SU-DHL-6 (cell line): ENCODE measurements around the gene FZD8.

Experiments
- H2AFZ ChIP-seq: fragments of 200-600 bp; sonication (generic); 2 replicates; pipeline ENCODE4 v1.6.1; 2014; ENCODE audit warnings: low read depth, mild to moderate bottlenecking, moderate library complexity, mixed read lengths, antibody characterized with exemption, low read length; ENCODE audit not compliant: severe bottlenecking
- H3F3A ChIP-seq: fragments of 200-600 bp; shearing (Covaris generic); 2 replicates; pipeline ENCODE4 v1.6.0; 2016; ENCODE audit warnings: antibody characterized with exemption, mild to moderate bottlenecking; ENCODE audit not compliant: insufficient read depth
- H3K27ac ChIP-seq: fragments of 200-600 bp; sonication (generic); 2 replicates; pipeline ENCODE4 v1.5.1; 2016; ENCODE audit warnings: low read depth, mild to moderate bottlenecking, low read length, moderate library complexity, mixed read lengths
- H3K27me3 ChIP-seq: fragments of 200-600 bp; sonication (generic), shearing (Covaris generic); 2 replicates; pipeline ENCODE4 v1.6.0; 2014; ENCODE audit warnings: mild to moderate bottlenecking, low read length
- H3K36me3 ChIP-seq: fragments of 200-600 bp; sonication (generic); 2 replicates; pipeline ENCODE4 v1.6.1; 2014; ENCODE audit warnings: mild to moderate bottlenecking, low read length, mixed read lengths
- H3K4me2 ChIP-seq: fragments of 300-600, 200-600 bp; shearing (Covaris generic), sonication (generic); 2 replicates; pipeline ENCODE4 v1.6.0; 2014; ENCODE audit warnings: low read length, low read depth, mild to moderate bottlenecking; ENCODE audit not compliant: poor library complexity, severe bottlenecking
- H3K4me3 ChIP-seq: fragments of 200-600 bp; sonication (generic); 2 replicates; pipeline ENCODE4 v1.5.1; 2014; ENCODE audit warnings: antibody characterized with exemption, low read length, mild to moderate bottlenecking, mixed read lengths; ENCODE audit not compliant: insufficient read depth, poor library complexity, severe bottlenecking
- H3K79me2 ChIP-seq: fragments of 200-600 bp; sonication (generic); 2 replicates; pipeline ENCODE4 v1.6.1; 2014; ENCODE audit warnings: mild to moderate bottlenecking, low read length, moderate library complexity; ENCODE audit not compliant: insufficient read depth
- H3K9ac ChIP-seq: fragments of 200-600 bp; sonication (generic); 2 replicates; pipeline ENCODE4 v1.7.0; 2014; ENCODE audit warnings: mild to moderate bottlenecking, low read length
- H3K9me2 ChIP-seq: fragments of 200-600 bp; sonication (generic); replicated peaks from 2 replicates; pipeline ENCODE4 v1.6.1; 2014; ENCODE audit warnings: low read length; ENCODE audit not compliant: insufficient read depth
- H3K9me3 ChIP-seq: fragments of 200-600 bp; sonication (generic); 2 replicates; pipeline ENCODE4 v1.6.1; 2014; ENCODE audit warnings: low read length, mixed read lengths; ENCODE audit not compliant: insufficient read depth
- H4K20me1 ChIP-seq: fragments of 200-600 bp; sonication (generic); 2 replicates; pipeline ENCODE4 v1.6.1; 2014; ENCODE audit warnings: low read depth, mild to moderate bottlenecking, antibody characterized with exemption, low read length, moderate library complexity, mixed read lengths
- EZH2phosphoT487 ChIP-seq: fragments of 200-600 bp; sonication (generic), shearing (Covaris generic); conservative IDR thresholded peaks from 2 replicates; pipeline ENCODE4 v1.6.1; 2018; ENCODE audit warnings: mild to moderate bottlenecking, antibody characterized with exemption, low read length, moderate library complexity, mixed read lengths
- TF ChIP-seq, protein P1 (sequence below): fragments of 200-600 bp; sonication (generic); IDR thresholded peaks from one replicate; pipeline ENCODE4 v1.5.1; 2017; ENCODE audit warnings: antibody characterized with exemption, mild to moderate bottlenecking, low read length, moderate library complexity; ENCODE audit not compliant: insufficient read depth, poor library complexity, severe bottlenecking

FZD8 gene

DNA sequence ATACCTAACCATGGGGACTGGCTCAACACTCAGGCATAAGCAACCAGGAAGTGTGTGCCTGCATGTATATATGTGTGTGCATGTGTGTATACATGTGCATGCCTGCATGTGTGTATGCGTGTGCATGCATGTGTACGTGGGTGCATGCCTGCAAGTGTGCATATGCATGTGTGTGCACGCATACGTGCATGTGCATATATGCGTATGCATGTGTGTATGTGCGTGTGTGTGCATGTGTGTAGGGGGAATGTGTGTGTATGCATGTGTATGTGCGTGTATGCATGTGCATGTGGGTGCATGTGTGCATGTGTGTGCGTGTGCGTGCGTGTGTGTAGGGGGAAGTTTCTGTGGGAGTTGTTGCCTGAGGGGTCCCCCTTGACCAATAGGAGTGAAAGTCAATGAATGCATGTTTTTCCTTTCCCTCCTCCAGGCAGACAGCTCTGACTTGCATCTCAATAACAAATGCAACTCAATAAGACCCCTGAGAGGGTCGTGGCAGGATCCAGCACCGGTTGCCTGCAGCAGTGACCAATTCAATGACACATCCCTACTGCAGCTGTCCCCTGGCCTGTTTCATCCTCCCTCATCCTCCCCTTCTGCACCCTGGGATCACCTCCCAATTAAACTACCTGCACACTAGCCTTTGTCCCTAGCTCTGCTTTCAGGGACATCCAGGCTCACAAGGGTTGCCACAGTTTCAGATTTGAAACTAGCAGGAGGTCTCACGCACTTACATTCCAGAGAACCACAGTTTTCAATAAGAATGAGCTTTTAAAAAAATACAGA is 27.0 kb upstream of the FZD8 start:
- Histone ChIP-seq H3K4me2 (no peak overlapping the region), H3K9me3 (no peaks in the 10 kb centered on the region), H3K4me3 (no peak overlapping the region), H4K20me1 (no peaks in the 10 kb centered on the region), H3F3A (no peaks in the 10 kb centered on the region), H3K27ac (no peak overlapping the region), H3K9me2 (no peaks in the 10 kb centered on the region), H3K9ac (no peak overlapping the region), H3K36me3 (no peaks in the 10 kb centered on the region), H3K79me2 (no peaks in the 10 kb centered on the region), H3K27me3 (no peaks in the 10 kb centered on the region), H2AFZ (no peak overlapping the region)
- TF ChIP-seq EZH2phosphoT487 = no peak
- TF ChIP-seq, protein P1, sequence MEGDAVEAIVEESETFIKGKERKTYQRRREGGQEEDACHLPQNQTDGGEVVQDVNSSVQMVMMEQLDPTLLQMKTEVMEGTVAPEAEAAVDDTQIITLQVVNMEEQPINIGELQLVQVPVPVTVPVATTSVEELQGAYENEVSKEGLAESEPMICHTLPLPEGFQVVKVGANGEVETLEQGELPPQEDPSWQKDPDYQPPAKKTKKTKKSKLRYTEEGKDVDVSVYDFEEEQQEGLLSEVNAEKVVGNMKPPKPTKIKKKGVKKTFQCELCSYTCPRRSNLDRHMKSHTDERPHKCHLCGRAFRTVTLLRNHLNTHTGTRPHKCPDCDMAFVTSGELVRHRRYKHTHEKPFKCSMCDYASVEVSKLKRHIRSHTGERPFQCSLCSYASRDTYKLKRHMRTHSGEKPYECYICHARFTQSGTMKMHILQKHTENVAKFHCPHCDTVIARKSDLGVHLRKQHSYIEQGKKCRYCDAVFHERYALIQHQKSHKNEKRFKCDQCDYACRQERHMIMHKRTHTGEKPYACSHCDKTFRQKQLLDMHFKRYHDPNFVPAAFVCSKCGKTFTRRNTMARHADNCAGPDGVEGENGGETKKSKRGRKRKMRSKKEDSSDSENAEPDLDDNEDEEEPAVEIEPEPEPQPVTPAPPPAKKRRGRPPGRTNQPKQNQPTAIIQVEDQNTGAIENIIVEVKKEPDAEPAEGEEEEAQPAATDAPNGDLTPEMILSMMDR = no peak

DNA sequence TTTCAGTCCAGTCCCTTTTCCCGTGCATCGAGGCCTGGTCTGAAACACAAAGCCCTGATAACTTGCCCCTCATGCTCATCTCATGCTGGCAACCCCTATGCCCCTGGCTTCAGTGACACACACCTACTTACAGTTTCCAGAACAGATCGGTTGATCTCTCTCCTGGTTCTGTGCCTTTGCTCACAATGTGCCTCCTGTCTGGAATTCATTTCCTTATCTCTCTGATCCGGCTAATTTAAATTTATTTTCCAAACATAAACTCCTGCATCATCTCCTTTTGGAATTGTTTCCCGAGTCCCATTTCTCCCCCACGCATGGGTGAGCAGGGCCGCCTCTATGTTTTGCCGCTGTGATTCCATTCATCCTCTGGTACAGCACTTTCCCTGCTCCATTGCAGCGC is 25.9 kb upstream of the FZD8 start:
- no peaks in the 10 kb centered on the region for H3K79me2 ChIP-seq
- H3K9me3 ChIP-seq = no peaks in the 10 kb centered on the region
- H3K36me3 ChIP-seq = no peaks in the 10 kb centered on the region
- H3K4me3 ChIP-seq = no peak overlapping the region
- no peak overlapping the region for H3K4me2 ChIP-seq
- H3K9ac ChIP-seq = no peak overlapping the region
- H2AFZ ChIP-seq = no peak overlapping the region
- no peaks in the 10 kb centered on the region for H3K27me3 ChIP-seq
- H3K9me2 ChIP-seq = no peaks in the 10 kb centered on the region
- no peak overlapping the region for H3K27ac ChIP-seq
- no peaks in the 10 kb centered on the region for H4K20me1 ChIP-seq
- no peak for TF ChIP-seq EZH2phosphoT487
- TF ChIP-seq, protein P1 = no peak
- H3F3A ChIP-seq = no peaks in the 10 kb centered on the region

DNA sequence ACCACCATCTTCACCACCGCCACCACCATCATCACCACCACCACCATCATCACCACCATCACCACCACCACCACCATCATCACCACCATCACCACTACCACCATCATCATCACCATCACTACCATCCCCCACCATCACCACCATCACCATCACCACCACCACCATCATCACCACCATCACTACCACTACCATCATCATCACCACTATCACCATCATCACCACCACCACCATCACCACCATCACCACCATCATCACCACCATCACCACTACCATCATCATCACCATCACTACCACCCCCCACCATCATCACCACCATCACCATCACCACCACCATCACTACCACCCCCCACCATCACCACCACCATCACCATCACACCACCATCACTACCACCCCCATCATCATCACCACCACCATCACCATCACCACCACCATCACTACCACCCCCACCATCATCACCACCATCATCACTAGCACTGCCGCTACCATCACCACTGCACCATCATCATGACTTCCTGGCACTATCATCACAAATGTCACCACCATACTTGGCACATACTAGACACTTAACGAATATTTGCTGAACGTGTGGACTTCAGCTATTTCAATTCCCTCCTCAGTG is 25.3 kb upstream of the FZD8 start:
- H4K20me1 ChIP-seq = no peaks in the 10 kb centered on the region
- no peak overlapping the region for H3K9ac ChIP-seq
- H3K4me2 ChIP-seq = no peak overlapping the region
- H3K27ac ChIP-seq = no peak overlapping the region
- H3F3A ChIP-seq = no peaks in the 10 kb centered on the region
- no peaks in the 10 kb centered on the region for H3K9me2 ChIP-seq
- H3K9me3 ChIP-seq = no peaks in the 10 kb centered on the region
- H3K27me3 ChIP-seq = no peaks in the 10 kb centered on the region
- no peaks in the 10 kb centered on the region for H3K79me2 ChIP-seq
- no peak overlapping the region for H2AFZ ChIP-seq
- no peak for TF ChIP-seq EZH2phosphoT487
- TF ChIP-seq, protein P1 = no peak
- H3K36me3 ChIP-seq = no peaks in the 10 kb centered on the region
- H3K4me3 ChIP-seq = no peak overlapping the region
